Measurements from ENCODE around the gene SEMA5A. TPM values are rescaled to one million over a fixed set of nuclear protein-coding genes. Genes with fewer than 3 reads are reported as not detected.

SEMA5A gene
- polyA plus RNA-seq, 1 donor from 2014 or later = not detected

DNA sequence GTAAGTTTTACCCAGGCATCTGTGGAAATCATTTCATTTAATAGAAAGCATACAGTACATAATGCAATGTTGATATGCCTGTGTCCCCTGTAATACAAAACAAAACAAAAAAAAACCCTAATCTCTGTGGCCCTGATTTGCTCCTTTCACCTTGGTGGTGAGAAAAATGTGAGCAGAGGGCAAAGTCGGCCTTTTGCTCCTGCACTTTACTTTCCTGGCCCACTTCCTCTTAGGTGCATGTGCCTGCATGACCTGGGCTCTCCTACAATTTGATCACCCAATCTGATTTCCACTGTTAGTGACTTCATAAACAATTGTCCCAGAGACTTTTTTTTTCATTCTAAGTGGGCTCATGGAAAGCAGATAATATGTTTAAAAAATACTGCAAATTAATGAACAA lies 424.3 kb downstream of the SEMA5A start:
- H3K9me3 Mint-ChIP-seq = peaks cover 0 to 1% (median 0%) of the 10 kb centered on the region in 3 donors
- no peak overlapping the region for H3K27ac Mint-ChIP-seq
- H3K4me3 Mint-ChIP-seq = no peak overlapping the region
- peaks cover 1% of the 10 kb centered on the region for H3K27me3 Mint-ChIP-seq
- no peaks in the 10 kb centered on the region for H3K4me1 Mint-ChIP-seq
- peaks cover 1% of the 10 kb centered on the region for H3K36me3 Mint-ChIP-seq

GRCh38 chr5:9118852-9119251 lies 427.0 kb downstream of the SEMA5A start:
- Mint-ChIP-seq H3K9me3 (peaks cover 0 to 7% (median 1%) of the 10 kb centered on the region in 3 donors), H3K27me3 (peaks cover 1% of the 10 kb centered on the region), H3K36me3 (peaks cover 1% of the 10 kb centered on the region), H3K27ac (no peak overlapping the region), H3K4me3 (no peak overlapping the region), H3K4me1 (no peaks in the 10 kb centered on the region)

- no peaks in the 10 kb centered on the region for H3K4me1 Mint-ChIP-seq
- H3K27ac Mint-ChIP-seq = no peak overlapping the region
- peaks cover 1% of the 10 kb centered on the region for H3K36me3 Mint-ChIP-seq
- no peaks in the 10 kb centered on the region for H3K27me3 Mint-ChIP-seq
- no peak overlapping the region for H3K4me3 Mint-ChIP-seq
- H3K9me3 Mint-ChIP-seq = peaks cover 0 to 7% (median 2%) of the 10 kb centered on the region in 3 donors
These were observed 430.8 kb downstream of the SEMA5A start for GRCh38 chr5:9115093-9115492.

DNA sequence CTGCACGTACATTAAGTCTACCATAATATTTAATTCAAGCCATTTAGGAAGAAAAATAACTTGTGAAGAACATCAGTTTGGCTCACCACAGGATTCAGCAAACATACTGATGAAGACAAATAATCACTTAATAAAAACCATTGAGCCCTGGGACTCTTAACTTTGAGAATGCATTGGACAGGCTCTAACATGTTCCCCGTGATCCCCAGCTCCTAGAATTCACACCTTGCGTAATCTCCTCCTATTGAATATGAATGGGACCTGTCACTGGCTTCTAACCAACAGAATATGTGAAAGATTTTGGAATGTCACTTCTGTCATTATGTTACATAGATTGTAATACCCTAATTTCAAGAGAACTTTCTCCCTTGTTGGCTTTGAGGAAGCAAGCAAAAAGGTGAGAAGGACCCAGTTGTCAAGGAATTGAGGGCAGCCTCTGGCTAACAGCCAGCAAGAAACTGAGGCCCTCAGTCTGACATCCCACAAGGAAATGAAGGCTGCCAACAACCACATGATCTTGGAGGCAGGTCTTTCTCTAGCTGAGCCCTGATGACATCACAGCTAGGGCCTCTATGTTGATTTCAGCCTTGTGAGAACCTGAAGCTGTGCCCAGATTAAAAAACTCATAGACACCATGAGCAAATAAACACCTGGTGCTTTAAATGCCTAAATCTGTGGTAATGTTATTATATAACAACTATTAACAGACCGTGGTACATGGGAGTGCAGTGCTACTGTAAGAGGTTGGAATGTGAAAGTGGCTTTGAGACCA lies 433.2 kb downstream of the SEMA5A start:
- Mint-ChIP-seq H3K27me3 (no peaks in the 10 kb centered on the region), H3K27ac (no peak overlapping the region), H3K36me3 (peaks cover 1% of the 10 kb centered on the region), H3K9me3 (peaks cover 0 to 7% (median 2%) of the 10 kb centered on the region in 3 donors), H3K4me3 (no peak overlapping the region), H3K4me1 (no peaks in the 10 kb centered on the region)

DNA sequence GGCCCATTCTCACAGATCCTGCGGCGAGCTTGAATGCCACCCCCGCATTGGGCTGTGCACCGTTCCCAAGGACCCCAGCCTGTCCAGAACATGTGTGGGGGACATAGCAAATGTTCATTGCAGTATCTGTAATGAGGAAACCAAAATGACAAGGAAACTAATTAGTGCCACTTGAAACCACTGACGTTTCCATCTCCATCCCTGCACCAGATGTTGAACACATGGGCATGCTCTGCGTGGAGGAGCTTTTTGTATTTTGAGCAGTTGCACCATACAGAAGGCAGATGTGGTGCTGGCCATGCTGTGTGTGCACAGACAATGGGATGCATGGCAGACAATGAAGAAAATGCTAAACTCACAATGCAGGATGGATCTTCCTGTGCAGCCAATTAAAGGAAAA lies 437.7 kb downstream of the SEMA5A start:
- no peaks in the 10 kb centered on the region for H3K4me1 Mint-ChIP-seq

DNA sequence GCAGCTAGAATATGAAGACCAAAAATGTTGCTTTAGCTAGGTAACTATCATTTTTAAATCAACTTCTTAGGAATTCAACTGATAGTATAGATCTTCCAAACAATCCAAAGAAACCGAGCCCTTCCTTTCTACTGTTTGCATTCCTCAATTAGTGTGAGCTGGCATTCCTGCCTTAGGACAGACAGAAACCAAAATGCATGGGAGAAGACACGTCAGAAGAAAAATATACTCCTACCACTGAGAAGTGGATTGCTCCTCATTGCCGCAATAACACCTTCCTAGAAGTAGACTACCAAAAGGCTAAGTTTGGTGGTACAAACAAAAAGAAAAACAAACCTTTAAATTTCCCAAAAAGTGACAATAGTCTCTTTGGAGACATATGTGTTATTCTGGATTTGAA lies 440.0 kb downstream of the SEMA5A start:
- H3K27me3 Mint-ChIP-seq = peaks cover 3% of the 10 kb centered on the region
- H3K36me3 Mint-ChIP-seq = no peaks in the 10 kb centered on the region
- no peaks in the 10 kb centered on the region for H3K4me1 Mint-ChIP-seq
- H3K27ac Mint-ChIP-seq = no peak overlapping the region
- peaks cover 0 to 1% (median 0%) of the 10 kb centered on the region in 3 donors for H3K9me3 Mint-ChIP-seq
- H3K4me3 Mint-ChIP-seq = no peak overlapping the region

More for the DNA sequence above, 437.7 kb downstream of the SEMA5A start:
- Mint-ChIP-seq H3K36me3 (no peaks in the 10 kb centered on the region), H3K27ac (no peak overlapping the region), H3K4me3 (no peak overlapping the region), H3K9me3 (peaks cover 0 to 2% (median 0%) of the 10 kb centered on the region in 3 donors), H3K27me3 (peaks cover 2% of the 10 kb centered on the region)

DNA sequence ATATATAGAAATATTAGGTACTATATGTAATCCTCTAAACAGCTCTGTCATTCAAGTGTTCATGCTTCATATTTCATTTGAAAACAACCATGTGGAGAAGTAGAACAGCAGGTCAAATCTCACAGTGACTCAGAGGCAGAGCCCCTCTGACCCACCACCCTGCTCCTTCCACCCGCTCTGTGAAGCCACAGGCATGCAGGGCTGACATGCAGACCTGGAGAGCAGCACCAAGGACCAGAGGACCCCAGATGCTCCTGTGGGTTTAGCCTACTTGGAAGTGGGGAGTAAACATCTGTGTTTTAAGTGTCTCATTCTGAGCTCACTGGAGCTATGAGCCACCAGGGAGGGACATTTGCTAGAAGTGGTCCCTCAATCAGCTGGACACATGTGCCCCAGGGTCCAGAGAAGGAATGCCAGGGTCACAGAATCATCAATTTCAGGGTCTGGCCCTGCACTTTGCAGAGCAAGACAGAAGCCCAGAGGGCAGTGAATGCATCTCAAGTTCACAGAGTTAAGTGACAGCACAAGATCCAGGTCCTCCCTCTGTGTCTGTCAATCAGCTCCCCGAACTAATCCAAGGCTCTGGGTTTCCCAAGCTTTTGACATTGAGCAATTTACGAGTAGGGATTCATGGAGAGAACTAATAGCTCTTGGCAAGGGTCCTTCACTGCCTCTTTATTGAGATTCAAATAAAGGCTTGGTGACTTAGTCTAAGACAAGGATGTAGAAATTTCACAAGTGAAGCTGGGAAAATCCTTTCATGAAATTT lies 441.1 kb downstream of the SEMA5A start:
- Mint-ChIP-seq H3K9me3 (peaks cover 0 to 1% (median 0%) of the 10 kb centered on the region in 3 donors), H3K4me3 (no peak overlapping the region), H3K4me1 (no peaks in the 10 kb centered on the region), H3K27me3 (peaks cover 4% of the 10 kb centered on the region), H3K36me3 (no peaks in the 10 kb centered on the region), H3K27ac (no peak overlapping the region)

DNA sequence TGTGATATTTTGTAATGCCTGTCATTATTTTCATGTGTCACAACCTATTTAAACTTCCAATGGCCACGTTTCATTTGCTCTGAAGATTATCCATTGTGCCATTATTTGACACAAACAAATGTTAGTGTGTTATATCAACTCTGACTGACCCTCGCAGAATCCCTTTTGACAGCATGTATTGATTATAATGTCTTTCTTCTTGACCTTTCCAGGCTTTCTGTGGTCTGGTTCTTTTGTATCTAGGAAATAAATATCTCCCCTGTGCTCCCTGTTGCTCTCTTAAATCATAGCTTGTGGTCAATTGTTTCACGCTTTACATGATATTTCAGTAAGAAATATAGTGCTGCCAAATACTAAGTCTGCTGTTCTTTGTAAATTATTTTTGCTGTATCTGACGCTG lies 442.6 kb downstream of the SEMA5A start:
- H3K4me3 Mint-ChIP-seq = no peak overlapping the region
- peaks cover 0 to 1% (median 0%) of the 10 kb centered on the region in 3 donors for H3K9me3 Mint-ChIP-seq
- no peak overlapping the region for H3K27ac Mint-ChIP-seq
- no peaks in the 10 kb centered on the region for H3K36me3 Mint-ChIP-seq
- no peaks in the 10 kb centered on the region for H3K4me1 Mint-ChIP-seq
- peaks cover 4% of the 10 kb centered on the region for H3K27me3 Mint-ChIP-seq

- peaks cover 3% of the 10 kb centered on the region for H3K36me3 Mint-ChIP-seq
- H3K4me3 Mint-ChIP-seq = no peak overlapping the region
- H3K27me3 Mint-ChIP-seq = peaks cover 4% of the 10 kb centered on the region
- no peaks in the 10 kb centered on the region for H3K4me1 Mint-ChIP-seq
- peaks cover 1 to 5% (median 2%) of the 10 kb centered on the region in 3 donors for H3K9me3 Mint-ChIP-seq
- H3K27ac Mint-ChIP-seq = no peak overlapping the region
These were observed 446.2 kb downstream of the SEMA5A start for GRCh38 chr5:9099689-9100088.

- Mint-ChIP-seq H3K27ac (no peak overlapping the region), H3K4me3 (no peak overlapping the region), H3K4me1 (no peaks in the 10 kb centered on the region), H3K36me3 (peaks cover 3% of the 10 kb centered on the region), H3K27me3 (peaks cover 4% of the 10 kb centered on the region), H3K9me3 (peaks cover 2 to 5% (median 3%) of the 10 kb centered on the region in 3 donors)
These were observed 446.9 kb downstream of the SEMA5A start for GRCh38 chr5:9098990-9099389.

DNA sequence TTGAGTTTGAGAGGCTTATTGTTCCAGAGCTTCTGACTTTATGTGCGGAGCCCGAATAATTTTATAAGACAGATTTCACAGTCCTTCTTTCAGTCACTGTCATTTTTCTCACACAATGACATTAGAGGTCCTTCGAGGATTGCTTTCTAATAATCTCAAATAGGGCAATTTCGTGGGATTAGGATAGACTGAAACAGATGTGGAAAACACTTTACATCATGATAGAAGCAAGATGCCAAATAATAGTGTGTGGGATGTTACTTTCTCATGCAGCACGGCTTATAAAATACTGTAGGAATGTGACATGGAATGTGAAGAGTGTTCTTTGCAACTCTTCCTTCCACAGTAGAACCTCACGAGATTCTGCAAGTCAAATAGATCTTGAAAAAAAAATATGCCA lies 451.3 kb downstream of the SEMA5A start:
- H3K27me3 Mint-ChIP-seq = no peaks in the 10 kb centered on the region
- no peaks in the 10 kb centered on the region for H3K4me1 Mint-ChIP-seq

GRCh38 chr5:9091896-9092662 lies 453.8 kb downstream of the SEMA5A start:
- Mint-ChIP-seq H3K27me3 (no peaks in the 10 kb centered on the region), H3K4me3 (no peak overlapping the region), H3K9me3 (peaks cover 2 to 5% (median 3%) of the 10 kb centered on the region in 3 donors), H3K4me1 (no peaks in the 10 kb centered on the region), H3K36me3 (peaks cover 3% of the 10 kb centered on the region), H3K27ac (no peak overlapping the region)

More for the DNA sequence above, 451.3 kb downstream of the SEMA5A start:
- peaks cover 1 to 5% (median 2%) of the 10 kb centered on the region in 3 donors for H3K9me3 Mint-ChIP-seq
- H3K27ac Mint-ChIP-seq = no peak overlapping the region
- H3K36me3 Mint-ChIP-seq = peaks cover 3% of the 10 kb centered on the region
- H3K4me3 Mint-ChIP-seq = no peak overlapping the region

- H3K4me1 Mint-ChIP-seq = no peaks in the 10 kb centered on the region
- H3K9me3 Mint-ChIP-seq = peaks cover 0 to 4% (median 3%) of the 10 kb centered on the region in 3 donors
- H3K27me3 Mint-ChIP-seq = no peaks in the 10 kb centered on the region
- H3K36me3 Mint-ChIP-seq = no peaks in the 10 kb centered on the region
- H3K27ac Mint-ChIP-seq = no peak overlapping the region
- H3K4me3 Mint-ChIP-seq = no peak overlapping the region
These were observed 455.4 kb downstream of the SEMA5A start for GRCh38 chr5:9090381-9091026.

GRCh38 chr5:9089893-9090292 lies 456.0 kb downstream of the SEMA5A start:
- Mint-ChIP-seq H3K9me3 (peaks cover 0 to 4% (median 3%) of the 10 kb centered on the region in 3 donors), H3K4me3 (no peak overlapping the region), H3K4me1 (no peaks in the 10 kb centered on the region), H3K36me3 (no peaks in the 10 kb centered on the region), H3K27me3 (no peaks in the 10 kb centered on the region), H3K27ac (no peak overlapping the region)

All from IgD-negative memory B cell (primary cell).